Measurements from ENCODE around the gene TMEM117. TPM values are rescaled to one million over a fixed set of nuclear protein-coding genes. Genes with fewer than 3 reads are reported as not detected.

The TMEM117 gene
- total and polyA plus RNA-seq, 10 of the 15 experiments (the other 5 are each of a cell fraction or from before 2014, with no cell fraction given): 3.1 to 8.2 (median 6.1) TPM

DNA sequence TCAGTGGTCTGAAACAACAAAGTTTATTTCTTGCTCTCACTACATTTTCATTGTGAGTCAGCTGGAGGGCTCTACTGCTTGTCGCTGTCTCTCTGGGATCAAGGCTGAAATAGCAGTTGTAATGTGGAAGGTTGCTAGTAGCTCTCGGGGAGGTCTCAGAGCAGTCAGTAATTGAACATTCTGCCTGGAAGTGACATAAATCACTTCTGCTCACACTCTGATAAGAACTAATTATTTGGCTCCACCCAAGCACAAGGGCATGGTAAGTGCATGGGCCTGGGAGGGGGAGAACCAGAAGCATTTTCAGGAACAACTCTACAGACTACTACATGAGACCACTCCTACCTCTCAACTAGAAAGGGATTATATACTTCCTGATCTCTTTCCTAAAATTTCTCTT, 128.2 kb downstream of the TMEM117 start:
- no peaks in the 10 kb centered on the region for H3K36me3 ChIP-seq (ENCODE audit: control insufficient read depth in 2 of 2, insufficient read depth in 2 of 2, low read length in 1 of 2)
- no peak overlapping the region for H3K9ac ChIP-seq (ENCODE audit: control insufficient read depth, insufficient read depth, low read length)
- TF ChIP-seq YBX1 (IDR thresholded peaks at IDR 0.05) (no peak), ZNF274 (IDR thresholded peaks at IDR 0.05; ENCODE audit: insufficient read depth, insufficient read length) (no peak), IRF4 (IDR thresholded peaks at IDR 0.05; ENCODE audit: low read depth, low read length) (no peak), NFYA (IDR thresholded peaks at IDR 0.05; ENCODE audit: borderline replicate concordance, low read depth, low read length) (no peak), CREM (IDR thresholded peaks at IDR 0.05; ENCODE audit: low read depth) (no peak)
- no peak for DNase-seq (ENCODE audit: low read depth, low spot score)
- ATAC-seq: no peak
- no peak overlapping the region for H3K27ac ChIP-seq (ENCODE audit: control insufficient read depth, insufficient read depth)
- H3K4me1 ChIP-seq (ENCODE audit: control insufficient read depth, insufficient read depth, low read length): no peaks in the 10 kb centered on the region
- H2AFZ ChIP-seq (ENCODE audit: control insufficient read depth, low read depth, low read length): no peak overlapping the region
- no peaks in the 10 kb centered on the region for H4K20me1 ChIP-seq (ENCODE audit: control insufficient read depth, insufficient read depth)
- no TSS peak for BruUV-seq (replicated peaks)
- H3K27me3 ChIP-seq (replicated peaks in 1 of 2; ENCODE audit: control insufficient read depth in 2 of 2, insufficient read depth in 2 of 2, low read length in 1 of 2): no peaks in the 10 kb centered on the region
- POLR2A ChIA-PET: interaction anchor here (0.6 kb wide), 1 partner anchor 1274 kb away, joined by 4 read pairs; no protein-coding TSS in a partner anchor
- CTCF ChIA-PET: no interaction called here
- FAIRE-seq: no peak
- no peak overlapping the region for H3K4me2 ChIP-seq (ENCODE audit: control insufficient read depth, insufficient read depth)
- H3K79me2 ChIP-seq (ENCODE audit: control insufficient read depth, insufficient read depth, low read length): no peaks in the 10 kb centered on the region
- SMC1A ChIA-PET (ENCODE audit: uncharacterized antibody, unreplicated experiment): no interaction called here
- intact Hi-C loops (cut with micrococcal nuclease; ENCODE audit: unreplicated experiment) (no loop called here), in situ Hi-C loops (cut with MboI) (no loop called here)
- RAD21 ChIA-PET (ENCODE audit: unreplicated experiment): no interaction called here
- 98% methylated on average over 2 of the region's 2 CpGs for WGBS (ENCODE audit: insufficient coverage, insufficient replicate concordance, low lambda C conversion rate, missing lambda C conversion rate)
- H3K4me3 ChIP-seq: no peak overlapping the region
- H3K9me3 ChIP-seq (replicated peaks; ENCODE audit: control insufficient read depth, insufficient read depth, low read length): no peaks in the 10 kb centered on the region; the same call in 2 of the 3 replicates

DNA sequence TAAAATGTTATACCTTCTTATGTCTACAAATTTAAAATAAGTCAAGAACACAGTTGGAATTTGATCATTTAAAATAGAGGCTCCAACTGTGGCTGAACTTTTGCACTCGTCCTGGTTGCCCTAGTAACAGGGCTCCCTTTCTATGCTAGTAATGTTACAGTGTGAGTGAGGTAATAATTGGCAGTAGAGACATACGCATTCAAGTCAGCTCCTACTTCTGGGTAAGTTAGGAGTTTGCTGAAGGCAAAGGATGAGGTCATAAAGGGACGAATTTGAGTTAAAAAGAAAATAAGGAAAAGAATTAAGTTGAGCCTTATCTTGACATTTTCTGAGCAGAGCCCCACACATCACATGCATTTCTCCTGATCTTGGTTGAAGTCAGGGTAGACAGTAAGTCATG, 129.1 kb downstream of the TMEM117 start:
- intact Hi-C loops (cut with micrococcal nuclease; ENCODE audit: unreplicated experiment) (no loop called here), in situ Hi-C loops (cut with MboI) (no loop called here)
- no peaks in the 10 kb centered on the region for H3K36me3 ChIP-seq (ENCODE audit: control insufficient read depth in 2 of 2, insufficient read depth in 2 of 2, low read length in 1 of 2)
- no peak for DNase-seq (ENCODE audit: low read depth, low spot score)
- WGBS (ENCODE audit: insufficient coverage, insufficient replicate concordance, low lambda C conversion rate, missing lambda C conversion rate): 79% methylated on average over 3 of the region's 3 CpGs
- H3K79me2 ChIP-seq (ENCODE audit: control insufficient read depth, insufficient read depth, low read length): no peaks in the 10 kb centered on the region
- no peaks in the 10 kb centered on the region for H4K20me1 ChIP-seq (ENCODE audit: control insufficient read depth, insufficient read depth)
- no peaks in the 10 kb centered on the region for H3K27me3 ChIP-seq (replicated peaks in 1 of 2; ENCODE audit: control insufficient read depth in 2 of 2, insufficient read depth in 2 of 2, low read length in 1 of 2)
- FAIRE-seq: no peak
- no peak overlapping the region for H2AFZ ChIP-seq (ENCODE audit: control insufficient read depth, low read depth, low read length)
- no peaks in the 10 kb centered on the region for H3K4me1 ChIP-seq (ENCODE audit: control insufficient read depth, insufficient read depth, low read length)
- RAD21 ChIA-PET (ENCODE audit: unreplicated experiment): no interaction called here
- no TSS peak for BruUV-seq (replicated peaks)
- H3K9ac ChIP-seq (ENCODE audit: control insufficient read depth, insufficient read depth, low read length): no peak overlapping the region
- no peak overlapping the region for H3K27ac ChIP-seq (ENCODE audit: control insufficient read depth, insufficient read depth)
- SMC1A ChIA-PET (ENCODE audit: uncharacterized antibody, unreplicated experiment): no interaction called here
- ATAC-seq: no peak
- no peak overlapping the region for H3K4me2 ChIP-seq (ENCODE audit: control insufficient read depth, insufficient read depth)
- CTCF ChIA-PET: interaction anchor here (1.0 kb wide), 1 partner anchor 966 kb away, joined by 3 read pairs; no protein-coding TSS in a partner anchor
- no peak overlapping the region for H3K4me3 ChIP-seq
- no peak for TF ChIP-seq NKRF (conservative IDR thresholded peaks at IDR 0.05)
- no peak for TF ChIP-seq JUNB (IDR thresholded peaks at IDR 0.05)
- no peaks in the 10 kb centered on the region; the same call in 2 of the 3 replicates for H3K9me3 ChIP-seq (replicated peaks; ENCODE audit: control insufficient read depth, insufficient read depth, low read length)
- POLR2A ChIA-PET: no interaction called here
